AG10803 (cell line): ENCODE data around the gene MOB1B.

Experiments
- DNase-seq: peaks from one replicate; pipeline ENCODE4 v3.0.0; 2010; ENCODE audit warnings: low read depth
- H3K4me3 ChIP-seq: 2 replicates; pipeline ENCODE4 v1.5.1; 2011; ENCODE audit warnings: mild to moderate bottlenecking, low read length, control low read depth
- CTCF ChIP-seq: conservative IDR thresholded peaks from 2 replicates; pipeline ENCODE4 v1.5.1; 2011; ENCODE audit warnings: mild to moderate bottlenecking, low read length, control low read depth, inconsistent platforms

The MOB1B gene

GRCh38 chr4:70874268-70875156 is 27.7 kb upstream of the MOB1B start:
- H3K4me3 ChIP-seq = no peak overlapping the region
- no peak for DNase-seq
- TF ChIP-seq CTCF = no peak

- no peak overlapping the region for H3K4me3 ChIP-seq
- DNase-seq = no peak
- TF ChIP-seq CTCF = no peak
These were observed 24.6 kb upstream of the MOB1B start for GRCh38 chr4:70877556-70877955.

GRCh38 chr4:70880739-70881138 is 21.4 kb upstream of the MOB1B start:
- no peak for TF ChIP-seq CTCF
- H3K4me3 ChIP-seq = no peak overlapping the region
- no peak for DNase-seq

- TF ChIP-seq CTCF = no peak
- no peak for DNase-seq
- H3K4me3 ChIP-seq = no peak overlapping the region
These were observed 17.0 kb upstream of the MOB1B start for GRCh38 chr4:70885174-70885573.

GRCh38 chr4:70892086-70892769 is 9.9 kb upstream of the MOB1B start:
- no peak for DNase-seq
- no peak for TF ChIP-seq CTCF

GRCh38 chr4:70893790-70894189 is 8.4 kb upstream of the MOB1B start:
- no peak for DNase-seq
- no peak overlapping the region for H3K4me3 ChIP-seq
- no peak for TF ChIP-seq CTCF

More at GRCh38 chr4:70892086-70892769, 9.9 kb upstream of the MOB1B start:
- no peak overlapping the region for H3K4me3 ChIP-seq

GRCh38 chr4:70895405-70895804 is 6.8 kb upstream of the MOB1B start:
- peak; percentile 49 for DNase-seq

More at GRCh38 chr4:70895405-70895804, 6.8 kb upstream of the MOB1B start:
- TF ChIP-seq CTCF = no peak
- no peak overlapping the region for H3K4me3 ChIP-seq
